ENCODE results near the gene B3GNT7.

DNA sequence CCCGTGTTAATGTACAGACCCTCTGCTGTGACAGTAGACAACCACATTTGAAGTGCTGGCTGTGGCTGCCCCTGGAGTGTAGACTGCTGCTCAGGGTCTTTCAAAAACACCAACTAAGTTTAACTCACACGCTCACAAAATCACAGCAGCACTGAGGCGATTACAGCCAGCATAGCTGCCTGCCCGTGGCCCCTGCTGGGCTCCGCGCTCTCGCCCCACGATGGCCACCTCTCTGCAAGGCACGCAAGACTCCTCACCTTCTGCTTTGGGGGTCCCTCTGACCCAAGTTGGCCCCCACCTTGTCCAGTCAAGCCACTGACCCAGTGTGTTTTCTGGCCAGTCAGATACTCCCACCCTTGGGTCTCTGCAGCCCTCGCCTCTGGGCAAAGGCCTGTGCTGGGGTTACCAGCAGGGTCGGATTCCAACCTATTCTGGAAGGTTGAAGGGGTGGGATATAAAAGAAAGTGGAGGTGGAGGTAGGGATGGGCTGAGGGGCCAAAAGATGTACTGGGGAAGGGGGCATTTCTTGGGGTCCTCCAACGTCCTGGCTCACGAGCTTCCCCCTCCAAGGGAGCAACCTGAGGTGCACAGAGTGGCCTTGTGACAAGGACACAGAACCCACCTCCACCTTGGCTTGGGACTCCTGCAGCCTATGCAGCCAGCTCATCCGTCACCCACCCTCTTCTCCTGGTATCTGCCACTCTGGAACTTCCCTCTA lies 2.9 kb upstream of the B3GNT7 start:
- TF ChIP-seq, protein P1, sequence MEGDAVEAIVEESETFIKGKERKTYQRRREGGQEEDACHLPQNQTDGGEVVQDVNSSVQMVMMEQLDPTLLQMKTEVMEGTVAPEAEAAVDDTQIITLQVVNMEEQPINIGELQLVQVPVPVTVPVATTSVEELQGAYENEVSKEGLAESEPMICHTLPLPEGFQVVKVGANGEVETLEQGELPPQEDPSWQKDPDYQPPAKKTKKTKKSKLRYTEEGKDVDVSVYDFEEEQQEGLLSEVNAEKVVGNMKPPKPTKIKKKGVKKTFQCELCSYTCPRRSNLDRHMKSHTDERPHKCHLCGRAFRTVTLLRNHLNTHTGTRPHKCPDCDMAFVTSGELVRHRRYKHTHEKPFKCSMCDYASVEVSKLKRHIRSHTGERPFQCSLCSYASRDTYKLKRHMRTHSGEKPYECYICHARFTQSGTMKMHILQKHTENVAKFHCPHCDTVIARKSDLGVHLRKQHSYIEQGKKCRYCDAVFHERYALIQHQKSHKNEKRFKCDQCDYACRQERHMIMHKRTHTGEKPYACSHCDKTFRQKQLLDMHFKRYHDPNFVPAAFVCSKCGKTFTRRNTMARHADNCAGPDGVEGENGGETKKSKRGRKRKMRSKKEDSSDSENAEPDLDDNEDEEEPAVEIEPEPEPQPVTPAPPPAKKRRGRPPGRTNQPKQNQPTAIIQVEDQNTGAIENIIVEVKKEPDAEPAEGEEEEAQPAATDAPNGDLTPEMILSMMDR (IDR thresholded peaks at IDR 0.05), result no peak
- TF ChIP-seq POLR2AphosphoS5 (IDR thresholded peaks at IDR 0.05), result no peak
